ENCODE results near the gene CEP41. TPM values are rescaled to one million over a fixed set of nuclear protein-coding genes. Genes with fewer than 3 reads are reported as not detected.

CEP41 gene
- total and polyA plus RNA-seq, 11 donors = 1.7 to 11.4 (median 4.1) TPM

- WGBS, 4 donors = 90 to 95% (median 93%) methylated on average over 17 to 19 of the region's 19 CpGs
- intact Hi-C loops (cut with DNase I) = no loop called here
- ATAC-seq = no peak
Observed at GRCh38 chr7:130367836-130368746, 72.7 kb downstream of the CEP41 start.

GRCh38 chr7:130367088-130367755 is 73.6 kb downstream of the CEP41 start:
- no peak overlapping the region for H3K27ac ChIP-seq
- TF ChIP-seq POLR2A (IDR thresholded peaks at IDR 0.05) = no peak
- TF ChIP-seq CTCF (IDR thresholded peaks at IDR 0.05) = no peak
- DNase-seq (no peak), ATAC-seq (no peak)
- no peaks in the 10 kb centered on the region for H3K27me3 ChIP-seq
- H3K9me3 ChIP-seq = no peaks in the 10 kb centered on the region
- H3K36me3 ChIP-seq = no peaks in the 10 kb centered on the region
- 82 to 88% (median 87%) methylated on average over 13 of the region's 13 CpGs for WGBS, 4 donors
- intact Hi-C loops (cut with DNase I) = no loop called here
- no peak overlapping the region for H3K4me3 ChIP-seq
- peaks cover 0 to 31% (median 3%) of the 10 kb centered on the region in 12 donors for H3K4me1 ChIP-seq

More at GRCh38 chr7:130367836-130368746, 72.7 kb downstream of the CEP41 start:
- no peak for TF ChIP-seq CTCF (IDR thresholded peaks at IDR 0.05)
- no peak for TF ChIP-seq POLR2A (IDR thresholded peaks at IDR 0.05)
- H3K4me3 ChIP-seq = no peak overlapping the region
- H3K36me3 ChIP-seq = no peaks in the 10 kb centered on the region
- H3K27me3 ChIP-seq = no peaks in the 10 kb centered on the region
- H3K4me1 ChIP-seq = peaks cover 0 to 39% (median 6%) of the 10 kb centered on the region in 12 donors
- no peak overlapping the region for H3K27ac ChIP-seq
- no peaks in the 10 kb centered on the region for H3K9me3 ChIP-seq
- DNase-seq = no peak

GRCh38 chr7:130366564-130366963 is 74.3 kb downstream of the CEP41 start:
- Histone ChIP-seq H3K4me1 (peaks cover 0 to 27% (median 3%) of the 10 kb centered on the region in 12 donors), H3K27me3 (no peaks in the 10 kb centered on the region), H3K4me3 (no peak overlapping the region), H3K36me3 (no peaks in the 10 kb centered on the region), H3K9me3 (no peaks in the 10 kb centered on the region), H3K27ac (no peak overlapping the region)
- intact Hi-C loops (cut with DNase I) = no loop called here
- WGBS, 4 donors = 91 to 94% (median 92%) methylated on average over 5 to 6 of the region's 6 CpGs
- TF ChIP-seq POLR2A (IDR thresholded peaks at IDR 0.05) = no peak
- no peak for TF ChIP-seq CTCF (IDR thresholded peaks at IDR 0.05)
- ATAC-seq = no peak
- DNase-seq = no peak

All from heart left ventricle (tissue), 16 donors.